Activated B cell treated with CpG ODN at 0.5 μM for 24 hours (primary cell): Measurements from ENCODE around the gene G0S2. TPM values are rescaled to one million over a fixed set of nuclear protein-coding genes. Genes with fewer than 3 reads are reported as not detected.
A peak's percentile ranks its signal among the peaks of the same experiment; 100 is the strongest.

Experiments
- ATAC-seq: fragments of 200-7000 bp; cut with Tn5 transposase; one replicate; pipeline ENCODE4 v1.10.0; 2021; ENCODE audit warnings: low read depth, mild to moderate bottlenecking, moderate library complexity
- CTCF ChIA-PET: fragments of 350-600 bp; sonication (Branson Sonifier 250); formaldehyde crosslinking; loops from one replicate; lab custom pipeline; 2021; ENCODE audit warnings: antibody characterized with exemption; lab: Charles Lee
- POLR2A ChIA-PET: fragments of 350-600 bp; sonication (Branson Sonifier 250); formaldehyde crosslinking; loops from one replicate; lab custom pipeline; 2021; ENCODE audit warnings: antibody characterized with exemption; lab: Charles Lee
- DNase-seq: peaks from one replicate; pipeline ENCODE4 v3.0.0; 2022
- H3K27ac Mint-ChIP-seq: one replicate; pipeline ENCODE4 v1.8.0; 2020; ENCODE audit warnings: mixed read lengths
- H3K27me3 Mint-ChIP-seq: one replicate; pipeline ENCODE4 v1.8.0; 2021; ENCODE audit warnings: mixed read lengths
- H3K36me3 Mint-ChIP-seq: one replicate; pipeline ENCODE4 v1.8.0; 2021; ENCODE audit warnings: low read depth, mixed read lengths
- H3K4me1 Mint-ChIP-seq: one replicate; pipeline ENCODE4 v1.8.0; 2021; ENCODE audit warnings: mixed read lengths
- H3K4me3 Mint-ChIP-seq: one replicate; pipeline ENCODE4 v1.8.0; 2020; ENCODE audit warnings: mild to moderate bottlenecking, mixed read lengths
- H3K9me3 Mint-ChIP-seq: one replicate; pipeline ENCODE4 v1.8.0; 2020; ENCODE audit warnings: mixed read lengths
- CTCF ChIP-seq: fragments of 200-600 bp; IDR thresholded peaks from one replicate; pipeline ENCODE4 v1.8.0; 2022; ENCODE audit warnings: antibody characterized with exemption, mild to moderate bottlenecking
- intact Hi-C: fragments of 100-400 bp; cut with micrococcal nuclease; formaldehyde crosslinking; loops from one replicate; pipeline ENCODE4 v1.15.1; 2024
- total RNA-seq: library from RNA; stranded (reverse); gene quantifications from 2 replicates; pipeline ENCODE4 v1.2.3, GENCODE V29; 2022

G0S2 gene
- total RNA-seq, 1 donor from 2014 or later, result 2.3 TPM

DNA sequence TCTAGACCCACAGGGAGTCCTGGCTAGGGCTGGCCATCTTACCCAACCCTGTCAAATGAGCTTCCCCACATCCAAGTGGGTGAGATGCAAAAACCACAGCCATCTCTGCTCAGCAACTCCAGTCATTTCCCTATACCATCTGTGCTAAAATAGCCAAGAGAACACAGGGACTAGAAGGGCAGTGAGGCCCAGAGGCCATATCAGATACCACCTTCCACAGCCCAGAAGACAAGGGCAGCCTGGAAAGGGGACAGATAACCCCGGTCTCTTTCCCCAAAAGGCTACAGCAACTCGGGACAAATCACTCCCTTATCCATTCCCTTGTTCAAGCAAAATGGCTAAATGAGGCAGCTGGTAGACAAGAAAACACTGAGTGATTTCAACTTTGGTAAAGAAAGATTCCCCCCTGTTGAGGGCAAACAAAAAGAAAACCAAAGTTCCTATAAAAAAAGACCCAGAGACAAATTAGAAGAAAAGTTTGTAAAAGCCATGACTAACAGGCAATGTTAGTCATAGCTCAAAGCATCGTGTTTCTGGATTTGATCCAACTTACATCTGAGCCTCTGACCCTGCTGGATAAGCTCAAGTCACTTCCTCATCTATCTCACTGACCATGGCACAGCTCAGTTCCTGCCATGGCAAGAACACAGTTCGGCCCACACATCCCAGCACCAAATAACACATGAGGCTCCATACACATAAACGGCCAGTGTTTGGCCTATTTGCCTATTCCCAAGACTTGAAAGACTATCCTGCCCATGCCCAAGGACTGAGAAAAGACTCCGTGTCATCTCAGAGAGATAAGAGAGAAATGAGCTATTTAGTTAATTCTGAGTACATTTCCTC, 26.1 kb upstream of the G0S2 start:
- H3K27ac Mint-ChIP-seq, result no peak overlapping the region
- DNase-seq (no peak), ATAC-seq (no peak)
- no peaks in the 10 kb centered on the region for H3K36me3 Mint-ChIP-seq
- intact Hi-C loops, result no loop called here
- H3K27me3 Mint-ChIP-seq, result no peaks in the 10 kb centered on the region
- H3K9me3 Mint-ChIP-seq, result no peaks in the 10 kb centered on the region
- ChIA-PET CTCF (no interaction called here), POLR2A (no interaction called here)
- no peak for TF ChIP-seq CTCF
- H3K4me3 Mint-ChIP-seq, result no peak overlapping the region
- H3K4me1 Mint-ChIP-seq, result no peaks in the 10 kb centered on the region

DNA sequence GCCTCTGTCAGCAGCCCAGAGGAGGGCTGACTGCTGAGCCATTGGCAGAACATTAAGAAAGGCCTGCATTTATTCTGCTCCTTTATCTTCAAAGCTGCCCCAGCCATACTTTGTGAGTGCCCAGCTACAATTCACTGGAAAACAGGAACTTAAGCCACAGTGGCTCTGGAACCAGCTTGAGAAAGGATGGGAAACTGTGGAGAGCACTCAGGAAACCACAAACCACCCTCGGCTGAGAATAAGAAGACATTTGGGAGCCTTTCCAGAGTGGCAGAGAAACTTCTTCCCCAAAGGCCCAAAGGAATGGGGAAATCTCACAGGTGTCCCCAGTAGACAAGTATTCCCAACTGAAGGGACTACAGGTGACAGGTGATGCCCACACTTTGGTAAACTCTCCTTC, 24.8 kb upstream of the G0S2 start:
- POLR2A ChIA-PET, result no interaction called here
- Mint-ChIP-seq H3K9me3 (no peaks in the 10 kb centered on the region), H3K36me3 (no peaks in the 10 kb centered on the region), H3K4me1 (no peaks in the 10 kb centered on the region), H3K27me3 (peaks cover 3% of the 10 kb centered on the region), H3K4me3 (no peak overlapping the region), H3K27ac (no peak overlapping the region)
- no peak for TF ChIP-seq CTCF
- CTCF ChIA-PET, result no interaction called here
- no peak for ATAC-seq
- no peak for DNase-seq
- intact Hi-C loops, result no loop called here

- TF ChIP-seq CTCF, result no peak
- Mint-ChIP-seq H3K4me3 (no peak overlapping the region), H3K9me3 (no peaks in the 10 kb centered on the region), H3K27ac (no peak overlapping the region), H3K4me1 (no peaks in the 10 kb centered on the region), H3K27me3 (peaks cover 3% of the 10 kb centered on the region), H3K36me3 (no peaks in the 10 kb centered on the region)
- ChIA-PET POLR2A (no interaction called here), CTCF (no interaction called here)
- DNase-seq, result no peak
- intact Hi-C loops, result no loop called here
- ATAC-seq, result peak; percentile 77
Measured at GRCh38 chr1:209651138-209651587, 24.0 kb upstream of the G0S2 start.

DNA sequence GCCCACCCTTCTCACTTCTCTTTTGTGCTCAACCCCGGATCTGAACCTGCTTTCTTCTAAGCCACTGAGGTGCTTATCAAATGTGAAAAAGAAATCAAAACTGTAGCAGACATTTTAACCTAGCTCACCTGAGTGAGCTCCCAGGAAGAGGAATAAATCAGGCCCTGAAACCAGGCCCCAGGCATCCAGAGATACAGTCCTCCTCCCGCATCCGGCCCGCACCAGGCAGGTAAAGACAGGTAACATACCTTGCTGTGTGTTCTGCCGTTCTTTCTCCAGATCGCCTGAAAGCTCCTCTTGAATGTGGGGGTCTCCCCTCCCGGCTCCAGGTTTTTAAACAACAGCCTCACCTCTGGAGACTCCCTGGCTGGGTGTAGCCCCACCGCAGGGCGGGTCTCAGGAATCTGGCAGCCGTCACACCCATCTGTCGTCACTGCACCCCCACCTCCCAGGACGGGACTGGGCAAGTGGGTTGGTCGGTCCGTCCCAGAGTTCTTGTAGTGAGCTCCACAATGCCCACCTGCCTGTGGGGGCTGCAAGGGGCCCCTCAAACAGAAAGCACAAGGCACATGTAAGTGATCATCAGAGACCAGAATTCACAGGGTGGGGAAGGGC, 23.0 kb upstream of the G0S2 start, which contains the start of gene LAMB3:
LAMB3 (minus strand) TSS at position 305 of the 615 bp plus-strand sequence. CDS start 1,481 bp downstream, outside the sequence.
- Mint-ChIP-seq H3K9me3 (no peaks in the 10 kb centered on the region), H3K36me3 (no peaks in the 10 kb centered on the region), H3K4me3 (no peak within 1 kb of the TSS), H3K27ac (no peak within 1 kb of the TSS), H3K27me3 (peaks cover 3% of the 10 kb centered on the region), H3K4me1 (no peaks in the 10 kb centered on the region)
- ATAC-seq (no peak), DNase-seq (no peak)
- intact Hi-C loops, result no loop called here
- ChIA-PET POLR2A (no interaction called here), CTCF (no interaction called here)
- no peak for TF ChIP-seq CTCF

GRCh38 chr1:209652873-209653401, 22.3 kb upstream of the G0S2 start:
- intact Hi-C loops, result no loop called here
- no peaks in the 10 kb centered on the region for H3K4me1 Mint-ChIP-seq

More at GRCh38 chr1:209652873-209653401, 22.3 kb upstream of the G0S2 start:
- Mint-ChIP-seq H3K36me3 (no peaks in the 10 kb centered on the region), H3K27me3 (peaks cover 5% of the 10 kb centered on the region), H3K27ac (no peak overlapping the region), H3K9me3 (no peaks in the 10 kb centered on the region), H3K4me3 (no peak overlapping the region)
- DNase-seq (no peak), ATAC-seq (no peak)
- TF ChIP-seq CTCF, result no peak
- CTCF ChIA-PET, result no interaction called here
- POLR2A ChIA-PET, result no interaction called here
